GM19025 (cell line): ENCODE results near the gene ARHGAP26.
"Not testable (repeated sequence)": the region's sequence is repeated elsewhere in the genome, so short reads cannot be mapped to it uniquely, and the experiment has no call there.

ENCODE experiments used
- ATAC-seq: cut with Tn5 transposase; IDR thresholded peaks from one replicate; pipeline ENCODE4 v1.9.1; 2021; ENCODE audit warnings: mild to moderate bottlenecking, low read depth, moderate library complexity; ENCODE audit not compliant: unreplicated experiment

Gene ARHGAP26

GRCh38 chr5:142945845-142946244 lies 175.7 kb downstream of the ARHGAP26 start:
- ATAC-seq, result no peak

- no peak for ATAC-seq
Measured at GRCh38 chr5:142946547-142947426, 176.6 kb downstream of the ARHGAP26 start.

GRCh38 chr5:142947427-142947709 lies 177.2 kb downstream of the ARHGAP26 start:
- ATAC-seq, result no peak

GRCh38 chr5:142952229-142952628 lies 182.1 kb downstream of the ARHGAP26 start:
- ATAC-seq, result no peak

GRCh38 chr5:142952871-142953270 lies 182.7 kb downstream of the ARHGAP26 start:
- not testable (repeated sequence) for ATAC-seq

- ATAC-seq, result no peak
Measured at GRCh38 chr5:142954455-142954854, 184.3 kb downstream of the ARHGAP26 start.

GRCh38 chr5:142955628-142956027 lies 185.5 kb downstream of the ARHGAP26 start:
- ATAC-seq, result no peak

GRCh38 chr5:142957528-142957927 lies 187.4 kb downstream of the ARHGAP26 start:
- no peak for ATAC-seq

- ATAC-seq, result no peak
Measured at GRCh38 chr5:142958944-142959682, 188.9 kb downstream of the ARHGAP26 start.

- ATAC-seq, result no peak
Measured at GRCh38 chr5:142959683-142960657, 189.8 kb downstream of the ARHGAP26 start.

- ATAC-seq, result no peak
Measured at GRCh38 chr5:142961440-142962173, 191.4 kb downstream of the ARHGAP26 start.

GRCh38 chr5:142962174-142962533 lies 192.0 kb downstream of the ARHGAP26 start:
- ATAC-seq, result no peak

GRCh38 chr5:142965258-142966120 lies 195.3 kb downstream of the ARHGAP26 start:
- ATAC-seq, result not testable (repeated sequence)

- ATAC-seq, result no peak
Measured at GRCh38 chr5:142966121-142966420, 195.9 kb downstream of the ARHGAP26 start.

GRCh38 chr5:142969186-142969585 lies 199.0 kb downstream of the ARHGAP26 start:
- ATAC-seq, result no peak

- no peak for ATAC-seq
Measured at GRCh38 chr5:142969624-142970439, 199.7 kb downstream of the ARHGAP26 start.

GRCh38 chr5:142970440-142971030 lies 200.4 kb downstream of the ARHGAP26 start:
- ATAC-seq, result no peak
